Measurements from ENCODE around the gene COLEC11.

COLEC11 gene

GRCh38 chr2:3665886-3666612 is 71.1 kb downstream of the COLEC11 start:
- Histone ChIP-seq H3K4me2 (no peak overlapping the region), H2AFZ (ENCODE audit: low read depth) (no peak overlapping the region), H3K27ac (no peak overlapping the region), H3K4me3 (IDR thresholded peaks at IDR 0.05; ENCODE audit: insufficient read depth, low read depth, low read length) (no peak overlapping the region), H3K27me3 (ENCODE audit: insufficient read depth, low read depth) (no peaks in the 10 kb centered on the region), H3K9ac (no peak overlapping the region), H3K36me3 (ENCODE audit: insufficient read depth) (no peaks in the 10 kb centered on the region), H4K20me1 (ENCODE audit: insufficient read depth) (no peaks in the 10 kb centered on the region), H3K4me1 (ENCODE audit: low read depth, poor library complexity, severe bottlenecking) (no peaks in the 10 kb centered on the region), H3K79me2 (ENCODE audit: insufficient read depth, low read depth) (no peaks in the 10 kb centered on the region)
- no peak for TF ChIP-seq CTCF (conservative IDR thresholded peaks at IDR 0.05; ENCODE audit: low read depth, low read length)

DNA sequence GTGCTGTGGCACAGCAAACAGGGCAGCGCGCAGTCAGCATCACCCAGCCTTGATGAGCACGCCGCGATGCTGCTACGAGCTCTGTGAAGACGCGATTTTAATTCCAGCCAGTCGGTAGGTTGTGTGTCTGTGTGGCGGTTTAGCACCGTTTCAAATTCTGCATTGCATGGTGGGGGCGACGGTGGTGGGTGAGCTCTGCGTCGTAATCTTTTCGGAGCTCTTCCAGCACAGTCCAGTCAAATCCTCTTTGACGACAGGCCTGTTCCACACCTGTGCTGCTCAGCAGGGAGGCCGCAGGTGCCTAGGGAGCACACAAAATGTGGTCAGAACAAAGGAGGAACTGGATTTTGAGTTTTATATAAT is 71.7 kb downstream of the COLEC11 start:
- no peak overlapping the region for H3K4me3 ChIP-seq (IDR thresholded peaks at IDR 0.05; ENCODE audit: insufficient read depth, low read depth, low read length)
- no peak overlapping the region for H3K9ac ChIP-seq
- TF ChIP-seq CTCF (conservative IDR thresholded peaks at IDR 0.05; ENCODE audit: low read depth, low read length), result no peak
- no peaks in the 10 kb centered on the region for H3K4me1 ChIP-seq (ENCODE audit: low read depth, poor library complexity, severe bottlenecking)
- no peaks in the 10 kb centered on the region for H3K79me2 ChIP-seq (ENCODE audit: insufficient read depth, low read depth)
- no peaks in the 10 kb centered on the region for H3K27me3 ChIP-seq (ENCODE audit: insufficient read depth, low read depth)
- H2AFZ ChIP-seq (ENCODE audit: low read depth), result no peak overlapping the region
- no peaks in the 10 kb centered on the region for H4K20me1 ChIP-seq (ENCODE audit: insufficient read depth)
- no peak overlapping the region for H3K4me2 ChIP-seq
- H3K27ac ChIP-seq, result no peak overlapping the region
- H3K36me3 ChIP-seq (ENCODE audit: insufficient read depth), result no peaks in the 10 kb centered on the region

DNA sequence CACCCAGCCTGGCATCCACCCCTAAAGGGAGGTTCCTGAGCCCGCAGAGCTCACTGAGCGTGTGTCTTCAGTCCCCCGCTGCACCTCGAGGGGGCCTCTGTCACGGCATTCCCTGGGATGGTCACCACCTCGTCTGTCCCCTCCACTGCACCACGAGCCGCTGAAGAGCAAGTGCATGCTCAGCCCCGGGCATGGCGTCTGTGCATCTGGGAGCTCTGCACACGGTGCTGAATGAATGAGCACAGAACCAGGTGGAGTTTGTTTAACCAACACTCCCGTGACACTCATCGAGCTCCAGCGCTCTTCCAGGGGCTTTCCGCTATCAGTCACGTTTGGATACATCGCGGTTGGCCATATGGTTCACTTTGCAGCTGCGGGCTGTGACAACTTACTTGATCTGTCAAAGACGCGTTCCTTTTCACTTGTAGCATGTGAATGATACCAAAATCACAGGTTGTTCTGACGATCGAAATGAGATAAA is 72.3 kb downstream of the COLEC11 start:
- no peak overlapping the region for H3K4me3 ChIP-seq (IDR thresholded peaks at IDR 0.05; ENCODE audit: insufficient read depth, low read depth, low read length)
- no peak for TF ChIP-seq CTCF (conservative IDR thresholded peaks at IDR 0.05; ENCODE audit: low read depth, low read length)
- no peaks in the 10 kb centered on the region for H3K4me1 ChIP-seq (ENCODE audit: low read depth, poor library complexity, severe bottlenecking)
- no peaks in the 10 kb centered on the region for H4K20me1 ChIP-seq (ENCODE audit: insufficient read depth)
- no peaks in the 10 kb centered on the region for H3K79me2 ChIP-seq (ENCODE audit: insufficient read depth, low read depth)
- H3K4me2 ChIP-seq, result no peak overlapping the region
- no peaks in the 10 kb centered on the region for H3K27me3 ChIP-seq (ENCODE audit: insufficient read depth, low read depth)
- no peak overlapping the region for H3K27ac ChIP-seq
- H3K9ac ChIP-seq, result no peak overlapping the region
- no peaks in the 10 kb centered on the region for H3K36me3 ChIP-seq (ENCODE audit: insufficient read depth)
- H2AFZ ChIP-seq (ENCODE audit: low read depth), result no peak overlapping the region

- no peak overlapping the region for H2AFZ ChIP-seq (ENCODE audit: low read depth)
- TF ChIP-seq CTCF (conservative IDR thresholded peaks at IDR 0.05; ENCODE audit: low read depth, low read length), result no peak
- H4K20me1 ChIP-seq (ENCODE audit: insufficient read depth), result no peaks in the 10 kb centered on the region
- H3K4me2 ChIP-seq, result no peak overlapping the region
- no peak overlapping the region for H3K27ac ChIP-seq
- H3K9ac ChIP-seq, result no peak overlapping the region
- no peaks in the 10 kb centered on the region for H3K79me2 ChIP-seq (ENCODE audit: insufficient read depth, low read depth)
- H3K4me3 ChIP-seq (IDR thresholded peaks at IDR 0.05; ENCODE audit: insufficient read depth, low read depth, low read length), result no peak overlapping the region
- no peaks in the 10 kb centered on the region for H3K27me3 ChIP-seq (ENCODE audit: insufficient read depth, low read depth)
- H3K4me1 ChIP-seq (ENCODE audit: low read depth, poor library complexity, severe bottlenecking), result no peaks in the 10 kb centered on the region
- H3K36me3 ChIP-seq (ENCODE audit: insufficient read depth), result no peaks in the 10 kb centered on the region
Observed at GRCh38 chr2:3669656-3670055, 74.7 kb downstream of the COLEC11 start.

Data from KMS-11 (cell line).